Skin of body (tissue), 2 donors: Measurements from ENCODE around the gene IER5L. TPM values are rescaled to one million over a fixed set of nuclear protein-coding genes. Genes with fewer than 3 reads are reported as not detected.
"Not testable (repeated sequence)": the region's sequence is repeated elsewhere in the genome, so short reads cannot be mapped to it uniquely, and the experiment has no call there.

Experiments
- DNase-seq: peaks from one replicate; lab custom pipeline; 2025; lab: John Stamatoyannopoulos, UW
- total RNA-seq: library from RNA; depleted of rRNA; stranded (reverse); fragments of >200 nt; gene quantifications from one replicate; pipeline ENCODE4 v1.2.3, GENCODE V29; 2014

The IER5L gene
- total RNA-seq, 1 donor from 2014 or later = 23.0 TPM

DNA sequence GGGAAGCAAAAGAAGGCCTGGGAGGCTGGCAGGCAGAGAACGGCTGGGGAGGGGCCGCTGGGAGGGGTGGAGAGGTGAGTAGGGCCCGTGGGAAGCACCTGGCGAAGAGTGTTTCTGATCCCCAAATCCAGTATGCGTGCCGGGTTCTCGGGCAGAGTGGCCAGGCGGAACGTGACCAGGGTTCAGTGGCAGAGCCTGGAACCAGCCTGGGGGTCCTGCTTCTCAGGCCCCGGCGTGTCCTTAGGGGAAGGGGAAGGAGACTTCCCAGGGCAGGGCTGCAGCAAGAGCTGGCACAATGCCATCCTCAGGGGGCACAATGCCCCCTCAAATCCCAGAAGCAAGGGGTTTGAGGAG, 25.5 kb upstream of the IER5L start:
- no peak for DNase-seq

DNA sequence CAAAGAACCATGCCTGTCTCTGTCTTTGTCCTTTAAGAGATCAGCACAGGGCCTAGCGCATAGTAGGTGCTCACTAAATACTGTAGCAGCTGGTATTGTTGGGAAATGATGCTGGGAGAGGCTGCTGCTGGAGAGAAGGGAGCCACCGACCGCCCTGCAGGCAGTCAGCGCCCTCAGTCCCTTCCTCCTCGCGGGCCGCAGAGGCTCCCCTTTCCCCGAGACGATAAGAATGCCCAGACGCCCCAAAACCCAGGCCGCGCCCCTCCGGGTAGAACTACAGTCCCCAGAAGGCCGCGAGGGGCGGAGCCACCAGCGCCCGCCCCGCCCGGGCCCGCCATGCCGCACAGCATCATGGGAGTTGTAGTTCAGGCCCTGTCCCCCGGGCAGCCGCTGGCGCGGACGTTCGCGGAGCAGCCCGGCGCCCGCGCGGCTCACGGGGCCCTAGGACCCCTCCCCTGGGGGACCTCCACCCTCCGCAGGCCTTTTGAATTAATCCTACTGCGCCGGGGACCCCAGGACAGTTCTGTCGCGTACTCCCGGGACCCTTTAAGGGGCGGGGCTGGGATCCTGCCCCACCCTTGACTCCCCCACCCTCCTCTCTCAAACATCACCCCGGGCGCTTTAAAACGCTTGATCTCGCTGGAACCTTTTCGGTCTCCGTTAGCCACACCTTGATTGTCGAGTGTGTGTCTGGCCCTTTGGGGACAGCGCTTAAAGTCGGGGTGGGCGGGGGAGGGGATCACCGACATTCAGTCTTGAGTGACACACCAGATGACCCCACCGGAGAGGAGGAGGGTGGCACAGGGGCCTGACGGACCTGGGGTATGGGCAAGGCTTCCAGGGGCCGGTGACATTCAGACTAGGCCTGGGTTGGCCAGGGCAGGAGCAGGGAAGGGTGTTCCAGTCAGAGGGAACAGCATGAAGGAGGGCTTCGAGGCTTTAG, 24.8 kb upstream of the IER5L start:
- DNase-seq = peak; percentile 48

DNA sequence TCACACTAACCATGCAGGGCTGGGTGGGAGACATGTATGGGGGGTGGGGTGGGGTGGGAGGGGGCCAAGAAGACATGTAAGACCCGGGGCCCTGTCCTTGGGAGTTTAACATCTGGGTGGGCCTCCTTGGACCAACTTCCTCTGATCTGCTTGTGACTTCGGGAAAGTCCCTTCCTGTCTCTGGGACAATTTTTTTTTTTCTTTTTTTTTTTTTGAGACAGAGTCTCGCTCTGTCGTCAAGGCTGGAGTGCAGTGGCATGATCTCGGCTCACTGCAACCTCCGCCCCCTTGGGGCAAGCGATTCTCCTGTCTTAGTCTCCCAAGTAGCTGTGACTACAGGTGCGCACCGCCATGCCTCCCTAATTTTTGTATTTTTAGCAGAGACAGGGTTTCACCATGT, 23.8 kb upstream of the IER5L start:
- DNase-seq = no peak

DNA sequence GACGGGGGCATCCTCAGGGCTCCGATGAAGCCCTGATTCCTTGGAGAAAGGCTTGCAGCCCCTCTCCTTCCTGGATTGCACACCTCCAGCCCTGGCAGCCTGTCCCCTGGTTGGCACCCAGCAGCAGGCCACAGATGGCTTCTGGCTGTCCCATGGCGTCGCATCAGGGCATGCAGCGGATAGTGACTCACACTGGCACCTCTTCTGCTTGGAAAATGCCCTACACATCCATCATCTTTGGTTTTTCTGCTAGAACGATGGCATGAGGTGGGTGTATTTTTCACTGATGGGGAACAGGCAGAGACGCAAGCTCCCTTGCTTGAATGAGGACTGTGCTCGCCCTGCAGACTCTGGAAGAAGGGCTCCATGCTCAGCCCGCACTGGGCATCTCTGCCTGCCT, 23.2 kb upstream of the IER5L start:
- no peak for DNase-seq

DNA sequence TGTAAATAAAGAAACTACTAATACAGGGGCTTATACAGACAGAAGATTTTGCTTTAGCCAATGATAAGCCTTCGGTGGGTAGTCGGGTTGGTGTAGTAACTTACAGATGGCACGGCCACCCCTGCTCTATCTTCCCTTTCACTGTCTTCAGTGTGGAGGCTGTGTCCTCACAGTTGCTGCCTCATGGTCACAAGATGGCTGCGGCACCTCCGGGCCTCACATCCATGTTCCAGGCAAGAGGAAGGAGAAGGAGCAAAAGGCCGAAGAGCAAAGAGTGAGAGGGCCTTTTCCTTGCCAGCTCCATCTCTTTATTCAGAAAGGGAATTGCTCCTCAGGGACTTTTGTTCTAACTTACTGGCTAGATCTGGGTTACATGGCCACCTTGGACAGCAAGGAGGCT, 22.2 kb upstream of the IER5L start:
- DNase-seq = no peak

DNA sequence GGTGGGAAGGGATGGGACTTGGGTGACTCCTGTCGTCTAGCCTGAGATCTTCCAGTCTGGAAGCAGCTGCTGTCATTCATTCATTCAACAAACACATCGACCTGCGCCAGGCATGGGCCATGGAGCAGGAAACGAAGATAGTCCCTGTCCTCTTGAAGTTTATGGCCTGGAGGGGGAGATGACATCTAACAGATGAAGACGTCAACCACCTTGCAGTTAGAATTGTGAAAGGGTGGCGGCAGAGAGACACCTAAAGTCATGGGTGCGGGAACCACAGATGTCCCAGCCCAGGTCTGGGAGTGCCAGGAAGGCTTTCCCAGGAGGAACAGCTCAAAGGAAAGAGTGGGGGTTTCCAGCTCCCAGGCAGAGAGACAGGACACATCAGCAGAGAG, 21.0 kb upstream of the IER5L start:
- no peak for DNase-seq

DNA sequence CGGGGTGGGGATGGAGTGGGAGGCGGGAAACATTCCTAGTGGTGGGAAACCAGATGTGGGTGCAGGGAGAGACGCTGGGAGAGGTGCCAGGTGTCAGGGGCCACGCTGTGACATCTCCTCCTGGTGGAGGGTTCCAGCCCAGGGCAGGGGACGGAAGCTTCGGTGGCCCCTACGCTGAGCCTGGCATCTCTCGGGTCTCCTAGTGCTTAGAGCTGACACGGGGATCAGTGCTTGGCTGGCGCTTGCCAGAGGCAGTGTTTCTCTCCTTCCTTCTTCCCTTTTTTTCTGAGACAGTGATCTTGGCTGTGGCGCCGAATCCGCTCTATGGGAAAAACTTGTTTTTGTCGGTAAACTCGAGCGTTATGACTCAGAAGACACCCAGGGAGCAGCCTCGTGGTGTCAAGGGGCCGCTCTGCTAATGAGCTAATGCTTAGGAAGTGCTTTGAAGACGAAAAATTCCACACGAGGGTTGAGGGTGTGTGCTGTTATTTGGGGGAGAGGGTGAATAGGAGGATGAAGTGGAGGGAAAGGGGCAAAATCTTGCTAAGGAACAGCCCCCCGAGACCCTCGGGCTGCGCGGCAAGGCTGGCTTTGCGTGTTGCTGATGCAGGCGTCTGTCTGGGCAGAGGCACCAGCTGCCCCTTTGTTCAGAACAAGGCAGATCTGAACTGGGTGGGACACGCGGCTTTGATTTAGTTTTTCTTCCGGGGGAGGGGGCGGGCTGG, 20.4 kb upstream of the IER5L start:
- DNase-seq = peak; percentile 88

DNA sequence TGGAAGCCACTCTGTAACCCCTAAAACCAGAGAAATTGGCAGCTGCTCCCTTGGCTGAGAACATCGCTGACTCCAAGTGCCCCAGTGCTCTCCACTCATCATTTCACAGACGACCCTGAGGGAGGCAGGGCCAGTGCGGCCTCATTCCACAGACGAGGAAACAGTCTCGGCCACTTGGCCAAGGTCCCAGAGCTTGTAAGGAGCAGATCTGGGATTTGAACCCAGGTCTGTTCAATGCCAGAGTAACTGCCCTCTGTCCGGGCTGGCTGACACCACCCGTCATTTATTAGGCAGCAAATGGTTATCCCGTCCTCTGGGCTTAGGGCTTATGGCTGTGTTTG, 19.9 kb upstream of the IER5L start:
- DNase-seq = no peak

DNA sequence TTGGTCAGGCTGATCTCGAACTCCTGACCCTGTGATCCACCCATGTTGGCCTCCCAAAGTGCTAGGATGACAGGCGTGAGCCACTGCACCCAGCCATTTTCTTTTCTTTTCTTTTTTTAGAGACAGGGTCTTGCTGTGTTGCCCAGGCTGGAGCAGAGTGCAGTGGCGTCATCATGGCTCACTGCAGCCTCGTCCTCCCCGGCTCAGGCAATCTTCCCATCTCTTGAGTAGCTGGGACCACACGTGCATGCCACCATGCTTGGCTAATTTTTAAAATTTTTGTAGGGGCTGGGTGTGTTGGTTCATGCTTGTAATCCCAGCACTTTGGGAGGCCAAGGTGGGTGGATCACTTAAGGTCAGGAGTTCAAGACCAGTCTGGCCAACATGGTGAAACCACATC, 19.0 kb upstream of the IER5L start:
- DNase-seq = not testable (repeated sequence)

DNA sequence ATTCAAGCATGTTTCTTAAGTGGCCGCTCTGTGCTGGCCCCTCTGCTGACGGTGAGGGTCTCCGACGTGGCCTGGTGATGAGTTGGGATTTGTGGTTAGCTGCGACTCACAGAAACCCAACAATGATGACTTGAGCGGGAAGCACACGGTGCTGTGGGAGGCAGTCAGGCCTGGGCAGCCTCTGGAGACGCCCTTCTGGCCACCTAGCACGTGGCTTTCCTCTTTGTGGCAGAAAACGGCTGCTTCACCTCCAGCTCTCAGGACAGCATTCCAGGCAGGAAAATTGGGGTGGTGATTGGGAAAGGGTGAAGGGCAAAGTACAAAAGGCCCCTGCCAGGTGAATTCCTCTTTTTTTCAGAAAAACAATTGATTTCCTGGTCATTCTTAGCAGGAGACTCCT, 17.5 kb upstream of the IER5L start:
- no peak for DNase-seq

DNA sequence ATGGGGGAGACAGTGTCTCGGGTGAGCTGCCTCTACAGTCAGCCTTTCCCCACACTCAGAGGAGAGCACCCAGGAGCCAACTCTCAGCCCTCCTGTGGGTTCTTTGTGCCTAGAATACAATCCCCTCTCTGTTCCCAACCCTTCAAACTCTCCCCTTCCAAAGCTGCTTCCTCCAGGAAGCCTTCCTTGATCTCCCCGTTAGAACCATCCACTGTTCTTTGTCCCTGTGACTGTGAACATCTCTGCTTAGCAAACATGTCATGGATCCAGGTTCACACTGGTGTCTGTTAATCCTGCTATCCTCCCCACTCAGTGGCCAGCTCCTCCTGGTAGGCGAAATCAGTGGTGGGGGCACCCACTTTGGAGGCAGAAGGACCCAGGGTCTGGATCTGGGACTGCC, 16.2 kb upstream of the IER5L start:
- no peak for DNase-seq

DNA sequence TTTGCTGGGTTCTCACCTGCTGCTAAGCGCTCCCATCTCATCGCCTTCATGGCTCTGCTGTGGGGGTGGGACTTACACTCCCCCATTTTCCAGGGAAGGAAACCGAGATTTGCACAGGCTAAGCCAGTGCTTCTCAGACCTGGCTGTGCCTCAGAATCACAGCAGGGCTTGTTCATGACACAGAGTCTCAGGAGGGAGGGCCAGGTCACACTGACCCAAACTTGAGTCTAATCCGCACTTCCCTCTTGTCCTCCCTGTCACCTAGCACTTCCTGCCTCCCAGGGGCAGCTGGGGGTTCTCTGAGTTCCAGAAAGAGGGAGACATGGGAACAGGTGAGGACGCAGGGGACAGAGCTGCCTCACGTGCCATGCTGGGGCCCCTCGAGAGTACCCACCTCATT, 15.6 kb upstream of the IER5L start:
- DNase-seq = no peak

DNA sequence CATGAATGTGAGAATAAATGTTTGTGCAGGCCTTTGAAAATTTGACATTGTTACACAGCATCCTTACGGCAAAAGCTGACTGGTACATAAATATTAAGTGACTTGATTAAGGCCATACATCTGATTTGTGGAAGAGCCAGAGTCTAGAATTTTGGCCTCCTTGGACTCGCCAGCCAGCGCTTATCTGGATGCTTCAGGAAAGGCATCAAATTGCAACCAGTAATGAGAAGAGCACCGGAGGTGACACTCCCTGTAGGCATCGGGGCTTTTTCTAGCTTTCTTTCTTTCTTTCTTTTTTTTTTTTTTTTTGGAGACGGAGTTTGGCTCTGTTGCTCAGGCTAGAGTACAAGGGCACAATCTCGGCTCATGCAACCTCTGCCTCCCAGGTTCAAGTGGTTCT, 13.2 kb upstream of the IER5L start:
- DNase-seq = no peak

DNA sequence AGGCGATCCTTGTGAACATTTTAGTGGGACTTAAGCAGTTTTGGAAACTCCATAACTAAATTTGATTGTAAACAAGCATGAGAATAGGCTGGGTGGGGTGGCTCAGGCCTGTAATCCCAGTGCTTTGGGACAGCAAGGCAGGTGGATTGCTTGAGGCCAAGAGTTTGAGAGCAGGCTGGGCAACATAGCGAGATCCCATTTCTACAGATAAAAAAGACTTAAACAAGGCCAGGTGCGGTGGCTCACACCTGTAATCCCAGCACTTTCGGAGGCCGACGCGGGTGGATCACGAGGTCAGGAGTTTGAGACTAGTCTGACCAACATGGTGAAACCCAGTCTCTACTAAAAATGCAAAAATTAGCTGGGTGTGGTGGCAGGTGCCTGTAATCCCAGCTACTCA, 11.9 kb upstream of the IER5L start:
- DNase-seq = not testable (repeated sequence)

DNA sequence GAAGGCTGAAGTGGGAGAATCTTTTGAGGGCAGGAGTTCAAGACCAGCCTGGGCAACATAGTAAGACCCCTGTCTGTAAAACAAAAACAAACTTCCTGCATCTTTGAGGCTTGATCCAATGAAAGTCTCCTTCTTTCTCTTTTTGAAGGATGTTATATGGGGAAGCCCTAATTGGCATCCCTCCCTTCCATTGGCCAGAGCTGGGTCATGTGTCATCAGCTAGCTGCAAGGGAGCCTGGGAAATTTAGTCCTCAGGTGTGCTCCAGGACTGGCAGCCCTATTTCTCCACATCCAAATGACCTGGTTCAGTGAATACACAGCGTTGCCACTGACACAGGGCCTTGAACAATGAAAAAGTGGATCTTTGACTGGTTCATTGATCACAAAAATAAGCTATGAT, 9.0 kb upstream of the IER5L start:
- DNase-seq = no peak

DNA sequence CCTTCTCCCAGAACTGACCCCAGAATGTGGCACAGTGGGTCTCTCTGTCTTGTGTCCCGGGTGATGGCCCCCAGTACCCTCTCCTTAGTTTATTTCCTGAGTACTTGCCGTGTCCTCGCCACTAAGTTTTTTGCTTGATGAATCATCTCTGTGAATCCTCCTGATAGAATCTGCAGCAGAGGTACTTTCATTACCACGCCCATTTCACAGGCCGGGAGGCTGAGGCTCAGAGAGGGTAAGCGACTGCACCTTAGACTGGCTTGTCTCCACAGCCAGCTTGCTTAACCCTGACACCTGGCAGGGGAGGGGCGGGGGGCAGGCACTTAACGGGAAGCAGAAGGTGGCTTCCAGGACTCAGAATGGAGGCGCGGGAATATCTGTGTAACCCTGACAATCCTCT, 7.9 kb upstream of the IER5L start:
- no peak for DNase-seq

DNA sequence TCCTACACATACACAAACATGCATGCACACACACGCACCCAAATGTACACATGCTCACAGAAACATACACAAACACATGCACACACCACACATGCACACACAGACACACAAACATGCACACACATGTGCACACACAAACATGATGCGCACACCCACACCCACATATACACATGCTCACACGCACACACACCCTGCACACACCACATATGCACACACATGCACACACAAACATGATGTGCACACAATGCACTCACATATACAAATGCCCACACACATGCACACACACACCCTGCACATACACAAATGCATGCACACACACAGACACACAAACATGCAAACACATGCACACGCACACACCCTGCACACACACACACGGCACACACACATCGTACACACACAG, 7.3 kb upstream of the IER5L start:
- no peak for DNase-seq

DNA sequence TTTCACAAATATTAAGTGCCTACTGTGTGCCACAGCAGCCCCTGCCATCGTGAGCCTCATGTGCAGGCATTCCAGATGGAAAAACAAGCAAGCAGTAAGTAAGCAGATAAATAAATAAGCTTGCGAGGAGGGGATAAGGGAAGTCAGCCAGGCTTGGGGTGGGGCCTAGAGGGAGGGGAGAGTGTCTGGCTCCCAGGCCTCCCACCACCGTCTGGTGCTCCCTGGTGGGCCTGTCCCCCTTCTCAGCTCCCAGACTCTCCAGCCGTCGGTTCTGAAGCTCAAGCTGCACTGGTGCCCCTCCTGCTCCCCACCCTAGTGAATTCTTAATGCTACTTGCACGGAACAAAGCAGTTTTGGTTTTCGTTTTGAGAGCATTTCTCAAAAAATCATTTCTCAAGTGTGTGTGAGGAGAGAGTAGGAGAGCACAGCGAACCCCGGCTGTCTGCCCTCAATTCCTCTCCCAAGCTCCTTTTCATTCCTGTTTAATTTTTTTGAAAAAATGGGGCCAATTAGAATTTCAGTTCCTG, 6.6 kb upstream of the IER5L start:
- peak; percentile 36 for DNase-seq

DNA sequence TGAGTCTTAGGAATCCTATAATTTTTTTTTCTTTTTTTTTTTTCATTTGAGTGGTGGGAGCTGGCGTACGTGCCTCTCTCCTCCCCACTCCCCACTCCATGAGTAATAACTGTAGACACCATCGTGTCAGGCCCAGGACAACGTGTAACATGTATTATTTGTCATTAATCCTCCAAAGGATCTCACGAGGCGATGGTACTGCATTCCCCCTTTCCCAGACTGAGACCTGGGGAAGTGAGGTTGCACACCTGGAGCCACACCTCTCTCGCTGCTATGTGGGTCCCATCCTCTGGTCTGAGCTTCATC, 6.1 kb upstream of the IER5L start:
- DNase-seq = no peak

DNA sequence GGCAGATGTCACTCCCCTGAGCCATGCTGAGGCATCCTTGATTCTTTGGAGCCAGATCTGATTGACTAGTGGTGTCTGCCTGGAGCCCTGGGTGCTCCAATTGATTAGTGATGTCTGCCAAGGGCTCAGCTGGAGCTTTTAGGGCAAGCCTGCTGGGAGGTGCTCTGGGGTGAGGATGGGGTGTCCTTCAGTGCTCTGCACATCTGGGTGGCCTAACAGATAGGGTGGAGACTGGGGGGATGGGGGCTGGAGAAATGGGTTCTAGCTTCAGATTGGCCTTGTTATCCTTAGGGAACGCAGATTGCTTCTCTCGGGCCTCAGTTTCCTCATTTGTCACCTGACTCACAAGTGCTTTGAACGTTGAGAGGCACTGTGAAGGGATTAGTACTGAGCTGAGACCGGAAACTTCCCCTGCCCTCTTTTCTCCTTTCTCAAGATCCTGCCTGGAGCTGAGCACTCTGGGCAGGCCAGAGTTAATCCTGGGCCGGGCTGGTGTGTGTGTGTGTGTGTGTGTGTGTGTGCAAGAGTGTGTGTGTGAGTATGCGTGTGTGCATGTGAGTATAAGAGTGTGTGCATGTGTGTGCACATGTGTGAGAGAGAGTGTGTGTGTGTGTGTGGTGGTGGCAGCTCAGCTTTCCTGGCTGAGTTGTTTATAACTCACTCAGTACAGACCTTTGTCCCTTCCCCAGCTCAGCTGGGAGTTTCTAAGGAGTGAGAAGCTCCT, 5.6 kb upstream of the IER5L start:
- no peak for DNase-seq

DNA sequence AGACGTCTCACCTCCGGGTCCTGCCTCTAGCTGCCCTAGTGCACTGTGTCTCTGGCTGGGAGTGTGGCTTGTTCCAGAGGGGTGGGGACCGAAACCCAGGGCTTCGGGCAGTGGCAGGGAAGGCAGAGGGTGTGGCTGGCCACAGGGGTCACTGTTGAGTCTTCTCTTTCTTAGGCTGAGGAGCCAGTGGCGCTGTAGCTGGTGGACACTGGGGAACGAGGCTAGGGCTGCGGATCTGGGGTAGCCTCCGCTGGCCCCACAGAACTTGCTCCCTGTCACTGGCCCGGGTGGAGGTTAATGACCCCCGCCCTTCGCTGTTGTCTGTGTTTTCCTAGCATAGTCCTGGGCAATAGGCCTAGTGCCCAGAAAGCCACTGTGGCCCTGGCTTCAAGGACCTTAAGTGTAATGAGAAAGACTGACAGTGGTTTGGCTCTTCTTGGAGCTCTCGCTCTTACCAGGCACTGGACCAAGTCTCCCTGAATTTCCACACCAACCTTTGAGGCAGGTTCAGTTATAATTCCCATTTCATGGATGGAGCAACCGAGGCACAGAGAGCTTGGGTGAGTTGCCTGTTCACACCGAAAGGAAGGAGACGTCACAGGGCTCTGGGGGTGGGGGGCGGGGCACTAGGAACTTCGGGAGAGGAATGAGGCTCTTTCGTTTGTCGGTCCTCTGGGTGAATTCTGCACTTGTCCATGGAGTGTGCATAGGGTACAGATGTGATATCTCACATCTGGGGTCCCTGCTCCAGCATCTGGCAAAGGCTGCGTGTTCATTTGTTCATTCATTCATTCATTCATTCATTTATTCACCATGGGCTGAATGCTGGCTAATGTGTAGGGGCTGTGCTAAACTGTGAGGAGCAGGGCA, 4.8 kb upstream of the IER5L start:
- DNase-seq = no peak
